Astrocyte (in vitro differentiated cells and primary cell): ENCODE data around the gene POLG.

Experiments used
- CTCF ChIP-seq: IDR thresholded peaks from 2 replicates; pipeline ENCODE4 v1.5.1; 2011; ENCODE audit warnings: low read depth, mild to moderate bottlenecking, inconsistent platforms, low read length, moderate library complexity; ENCODE audit not compliant: insufficient read depth
- EZH2 ChIP-seq: IDR thresholded peaks from 2 replicates; pipeline ENCODE4 v1.6.1; 2012; ENCODE audit warnings: mild to moderate bottlenecking, low read length, inconsistent platforms; ENCODE audit not compliant: insufficient read depth

GRCh38 chr15:89381331-89381730 is 46.7 kb upstream of the POLG start:
- TF ChIP-seq CTCF (no peak), EZH2 (no peak)
